Endothelial cell of umbilical vein (primary cell): ENCODE results near the gene BICD2. TPM values are rescaled to one million over a fixed set of nuclear protein-coding genes. Genes with fewer than 3 reads are reported as not detected.

ENCODE experiments used
- BruUV-seq: library from RNA; stranded (reverse); fragments of 400-500 nt; replicated peaks from 2 replicates; lab custom pipeline; 2021; lab: Mats Ljungman, UMichigan
- CTCF ChIA-PET: fragments of 300-600, 350-600 bp; sonication (Branson Sonifier 250); formaldehyde crosslinking; loops from one replicate; lab custom pipeline; 2021; ENCODE audit warnings: antibody characterized with exemption, inconsistent platforms; lab: Charles Lee
- POLR2A ChIA-PET: fragments of 300-600, 350-600 bp; sonication (Branson Sonifier 250); formaldehyde crosslinking; loops from one replicate; lab custom pipeline; 2021; ENCODE audit warnings: antibody characterized with exemption, inconsistent platforms; lab: Charles Lee
- DNase-seq: peaks from one replicate; pipeline ENCODE4 v3.0.0-alpha.2; 2011; ENCODE audit warnings: low read depth, low spot score
- FAIRE-seq: peaks from 2 replicates; lab custom pipeline; 2011; peaks lifted over from hg19 to GRCh38; lab: Jason Lieb, UNC
- H2AFZ ChIP-seq: 2 replicates; pipeline ENCODE4 v1.6.0; 2012; ENCODE audit warnings: low read depth, low read length, control low read depth, inconsistent platforms
- H3K27ac ChIP-seq: 2 replicates; pipeline ENCODE4 v1.5.1; 2011; ENCODE audit warnings: low read depth, mild to moderate bottlenecking, control low read depth, low read length, moderate library complexity; ENCODE audit not compliant: insufficient read depth
- H3K27me3 ChIP-seq, 2 experiments: 2 replicates each; pipeline versions ENCODE4 v1.6.0 to v1.6.1; 2011; ENCODE audit warnings: low read length in 2 of 2, mixed read lengths in 1 of 2; ENCODE audit not compliant: control insufficient read depth in 2 of 2, insufficient read depth in 2 of 2
- H3K36me3 ChIP-seq, 2 experiments: 2 replicates in 1 of 2; 3 replicates in 1 of 2; pipeline ENCODE4 v1.5.1; 2011; ENCODE audit warnings: low read length in 2 of 2, mild to moderate bottlenecking in 1 of 2, moderate library complexity in 1 of 2; ENCODE audit not compliant: control insufficient read depth in 2 of 2, insufficient read depth in 2 of 2; ENCODE audit errors: extremely low read depth in 1 of 2
- H3K4me1 ChIP-seq: 3 replicates; pipeline ENCODE4 v1.5.1; 2011; ENCODE audit warnings: mild to moderate bottlenecking, low read length; ENCODE audit not compliant: control insufficient read depth, insufficient read depth; ENCODE audit errors: extremely low read depth
- H3K4me2 ChIP-seq: 2 replicates; pipeline ENCODE4 v1.6.1; 2011; ENCODE audit warnings: low read length, control low read depth, mixed read lengths; ENCODE audit not compliant: insufficient read depth
- H3K4me3 ChIP-seq, 3 experiments: fragments of 200-600 bp in 1 of 3; sonication (generic), shearing (Covaris generic) in 1 of 3; replicated peaks in 1 of 3; 2 replicates each; pipeline ENCODE4 v1.5.1; 2011 to 2016; ENCODE audit warnings: control low read depth in 3 of 3, low read length in 3 of 3, mild to moderate bottlenecking in 2 of 3, inconsistent platforms in 1 of 3, low read depth in 1 of 3, moderate library complexity in 1 of 3; ENCODE audit not compliant: insufficient read depth in 1 of 3
- H3K79me2 ChIP-seq: 2 replicates; pipeline ENCODE4 v1.6.0; 2012; ENCODE audit warnings: low read length, inconsistent platforms; ENCODE audit not compliant: control insufficient read depth, insufficient read depth
- H3K9ac ChIP-seq: replicated peaks from 2 replicates; pipeline ENCODE3; 2011; ENCODE audit warnings: low read length, control low read depth; ENCODE audit not compliant: insufficient read depth; ENCODE audit errors: extremely low read depth
- H3K9me1 ChIP-seq: replicated peaks from 3 replicates; pipeline ENCODE4 v1.6.0; 2011; ENCODE audit warnings: mild to moderate bottlenecking, low read length; ENCODE audit not compliant: control insufficient read depth, insufficient read depth; ENCODE audit errors: extremely low read depth
- H3K9me3 ChIP-seq: replicated peaks from 2 replicates; pipeline ENCODE4 v1.5.1; 2012; ENCODE audit warnings: low read length, inconsistent platforms; ENCODE audit not compliant: control insufficient read depth, insufficient read depth
- H4K20me1 ChIP-seq: replicated peaks from 2 replicates; pipeline ENCODE3; 2011; ENCODE audit warnings: mild to moderate bottlenecking, low read length; ENCODE audit not compliant: control insufficient read depth, insufficient read depth; ENCODE audit errors: extremely low read depth
- CTCF ChIP-seq, 2 donors: IDR thresholded peaks; 1 replicate in 1 of 2; 2 replicates in 1 of 2; pipeline ENCODE4 v1.5.1; 2011; ENCODE audit warnings: low read length in 2 of 2, mild to moderate bottlenecking in 2 of 2, moderate library complexity in 2 of 2, control low read depth in 1 of 2, inconsistent platforms in 1 of 2, low read depth in 1 of 2; ENCODE audit not compliant: insufficient read depth in 1 of 2; ENCODE audit errors: extremely low read depth in 1 of 2
- EZH2 ChIP-seq: IDR thresholded peaks from 2 replicates; pipeline ENCODE4 v1.6.1; 2012; ENCODE audit warnings: borderline replicate concordance, low read depth, mild to moderate bottlenecking, moderate library complexity, low read length, inconsistent platforms; ENCODE audit not compliant: severe bottlenecking
- MAX ChIP-seq: IDR thresholded peaks from 2 replicates; pipeline ENCODE4 v1.6.1; 2011; ENCODE audit not compliant: insufficient read depth, insufficient read length
- MYC ChIP-seq: IDR thresholded peaks from one replicate; pipeline ENCODE4 v1.6.1; 2011; ENCODE audit warnings: mild to moderate bottlenecking, low read depth, low read length
- dilution Hi-C: fragments of 300-500 bp; cut with MboI; formaldehyde crosslinking; loops from one replicate; pipeline ENCODE4 v1.15.0; 2019; ENCODE audit warnings: low sequenced_read_pairs; ENCODE audit not compliant: extremely low pct_ligation_motif_present
- intact Hi-C: fragments of 100-400 bp; cut with micrococcal nuclease; formaldehyde crosslinking; loops from one replicate; pipeline ENCODE4 v1.10.0; 2022
- polyA plus RNA-seq, 4 experiments: library from polyadenylated mRNA; depleted of rRNA in 3 of 4; stranded (reverse) in 3 of 4; unstranded in 1 of 4; fragments of >200 nt; gene quantifications; 2 replicates each; pipeline versions ENCODE4 v1.2.1 to v1.2.3, GENCODE V29; 2011 to 2012; ENCODE audit warnings: missing spikeins in 1 of 4
- total RNA-seq: library from RNA; stranded (reverse); gene quantifications from 2 replicates; pipeline ENCODE4 v1.2.3, GENCODE V29; 2021

Gene BICD2
- total and polyA plus RNA-seq, 2 donors (not counting 3 experiments of a cell fraction or from before 2014, with no cell fraction given): 14.3 to 39.3 TPM

GRCh38 chr9:92706218-92706940 is 58.3 kb downstream of the BICD2 start:
- no TSS peak for BruUV-seq

More at GRCh38 chr9:92706218-92706940, 58.3 kb downstream of the BICD2 start:
- no peaks in the 10 kb centered on the region for H3K79me2 ChIP-seq
- no peak overlapping the region for H3K4me2 ChIP-seq
- CTCF ChIA-PET: interaction anchor here (1.0 to 1.1 kb wide), 2 partner anchors 41 to 46 kb away, joined by 3 to 4 read pairs; no protein-coding TSS in a partner anchor
- FAIRE-seq (peak; percentile 69), DNase-seq (peak; percentile 13)
- H3K4me1 ChIP-seq: peaks cover 12% of the 10 kb centered on the region
- no peaks in the 10 kb centered on the region for H3K9me3 ChIP-seq
- dilution Hi-C loops: no loop called here
- no peak overlapping the region for H2AFZ ChIP-seq
- H3K36me3 ChIP-seq: peaks cover 0 to 4% of the 10 kb centered on the region in 2 experiments
- H3K9me1 ChIP-seq: no peaks in the 10 kb centered on the region
- H3K27ac ChIP-seq: no peak overlapping the region
- TF ChIP-seq CTCF (IDR thresholded peaks at IDR 0.05; ENCODE audit: extremely low read depth in 1 of 2, insufficient read depth in 1 of 2, low read depth in 1 of 2, low read length in 2 of 2) (peak; percentile 42 to 52), EZH2 (no peak), MAX (no peak), MYC (no peak)
- no peak overlapping the region for H3K9ac ChIP-seq
- H4K20me1 ChIP-seq: no peaks in the 10 kb centered on the region
- POLR2A ChIA-PET: interaction anchor here (1.1 kb wide), 1 partner anchor 84 kb away, joined by 4 read pairs; no protein-coding TSS in a partner anchor
- no peak overlapping the region for H3K4me3 ChIP-seq
- H3K27me3 ChIP-seq: no peaks in the 10 kb centered on the region
- intact Hi-C loops: loop anchor here (1.0 to 10.0 kb wide), 3 partner anchors 59 to 412 kb away; partner anchors contain the start of gene IARS1
